Measurements from ENCODE around the gene GPC6.

- no peak for TF ChIP-seq POLR2A (IDR thresholded peaks at IDR 0.05)
- no peak for TF ChIP-seq CTCF (IDR thresholded peaks at IDR 0.05)
Measured at GRCh38 chr13:93217721-93218261, 8.8 kb upstream of the GPC6 start.
